HG03097 (cell line): Measurements from ENCODE around the gene ARHGAP27.
"Not testable (repeated sequence)": the region's sequence is repeated elsewhere in the genome, so short reads cannot be mapped to it uniquely, and the experiment has no call there.

Experiments used
- ATAC-seq: cut with Tn5 transposase; IDR thresholded peaks from one replicate; pipeline ENCODE4 v1.9.1; 2021; ENCODE audit not compliant: unreplicated experiment, low FRiP score

ARHGAP27 gene

GRCh38 chr17:45447650-45448049, 15.0 kb upstream of the ARHGAP27 start:
- not testable (repeated sequence) for ATAC-seq

GRCh38 chr17:45446872-45447625, 14.4 kb upstream of the ARHGAP27 start:
- ATAC-seq = not testable (repeated sequence)

DNA sequence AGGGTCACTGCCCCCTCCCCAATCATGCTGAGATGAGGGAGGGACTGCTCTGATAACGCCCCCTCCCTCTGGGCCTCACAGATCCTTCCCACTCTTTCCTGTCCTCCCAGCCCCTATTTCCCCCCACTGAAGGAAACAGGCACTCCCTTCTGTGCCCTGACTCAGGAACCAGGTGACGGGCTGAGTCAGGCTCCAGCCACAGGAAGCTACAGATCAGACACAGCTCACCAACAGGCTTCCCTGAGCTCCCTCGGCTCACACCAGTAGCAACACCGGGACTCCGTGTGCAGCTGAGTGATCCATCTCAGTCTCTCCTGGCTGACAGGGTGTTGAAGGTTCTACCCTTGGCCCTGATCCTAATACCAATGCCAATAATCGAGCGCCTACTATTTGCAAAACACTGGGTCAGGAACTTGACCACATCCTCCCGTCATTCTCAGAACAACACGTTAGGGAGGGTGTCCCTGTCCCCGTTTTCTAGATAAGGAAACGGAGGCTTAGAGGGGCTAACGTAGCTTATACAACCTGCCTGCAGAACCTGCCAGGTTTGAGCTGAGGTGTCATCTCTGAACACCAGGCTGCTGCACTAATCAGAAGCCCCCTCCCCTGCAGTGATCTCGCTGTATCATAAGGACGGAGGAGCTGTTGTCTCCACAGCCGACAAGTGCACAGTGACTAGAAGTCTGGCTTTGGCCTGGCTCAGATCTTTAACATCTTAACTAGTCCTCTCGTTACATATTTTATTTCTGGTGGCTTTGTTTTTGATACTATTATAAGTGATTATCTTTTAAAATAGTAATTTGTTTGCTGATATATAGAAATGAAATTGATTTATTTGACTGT, 13.5 kb upstream of the ARHGAP27 start:
- peak; percentile 41 for ATAC-seq

DNA sequence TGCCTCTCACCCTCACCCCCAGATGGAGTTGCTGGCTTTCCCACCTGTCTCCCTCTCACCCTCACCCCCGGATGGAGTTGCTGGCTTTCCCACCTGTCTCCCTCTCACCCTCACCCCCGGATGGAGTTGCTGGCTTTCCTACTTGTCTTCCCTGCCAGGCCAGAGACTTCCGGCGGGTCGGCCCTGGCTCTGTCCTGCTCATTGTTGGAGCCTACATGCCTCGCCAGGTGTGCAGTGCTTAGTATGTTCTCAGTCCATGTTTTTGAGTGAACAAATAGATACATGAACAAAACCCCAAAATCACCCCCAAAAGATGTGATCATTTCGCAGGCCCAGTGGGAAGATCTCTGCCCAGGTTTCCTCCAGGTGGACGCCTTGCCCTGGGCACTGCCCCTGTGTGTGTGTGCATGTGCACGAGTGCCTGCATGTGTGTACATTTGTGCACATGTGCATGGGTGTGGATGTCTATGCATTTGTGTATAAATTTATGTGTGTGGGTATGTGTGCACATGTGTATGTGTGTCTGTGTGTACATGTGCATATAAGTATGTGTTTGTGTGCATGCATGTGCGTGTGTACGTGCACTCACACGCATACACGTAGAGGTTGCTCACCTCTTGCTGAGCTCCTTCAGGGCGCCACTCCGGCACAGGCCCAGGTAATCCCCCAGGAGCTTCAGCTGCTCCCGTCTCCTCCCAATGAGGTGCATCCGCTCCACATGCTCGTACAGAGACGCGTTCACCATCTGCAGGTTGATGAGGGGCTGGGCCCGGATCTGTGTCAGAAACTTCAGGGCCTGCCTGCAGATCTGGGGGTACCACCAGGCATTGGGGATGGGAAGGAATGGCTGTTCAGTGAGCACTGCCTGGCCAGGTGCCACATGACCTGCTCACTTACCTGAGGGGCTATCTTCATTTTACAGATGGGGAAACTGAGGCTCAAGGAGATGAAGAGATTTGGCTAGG, 12.5 kb upstream of the ARHGAP27 start:
- not testable (repeated sequence) for ATAC-seq

GRCh38 chr17:45444301-45444700, 11.6 kb upstream of the ARHGAP27 start:
- not testable (repeated sequence) for ATAC-seq

DNA sequence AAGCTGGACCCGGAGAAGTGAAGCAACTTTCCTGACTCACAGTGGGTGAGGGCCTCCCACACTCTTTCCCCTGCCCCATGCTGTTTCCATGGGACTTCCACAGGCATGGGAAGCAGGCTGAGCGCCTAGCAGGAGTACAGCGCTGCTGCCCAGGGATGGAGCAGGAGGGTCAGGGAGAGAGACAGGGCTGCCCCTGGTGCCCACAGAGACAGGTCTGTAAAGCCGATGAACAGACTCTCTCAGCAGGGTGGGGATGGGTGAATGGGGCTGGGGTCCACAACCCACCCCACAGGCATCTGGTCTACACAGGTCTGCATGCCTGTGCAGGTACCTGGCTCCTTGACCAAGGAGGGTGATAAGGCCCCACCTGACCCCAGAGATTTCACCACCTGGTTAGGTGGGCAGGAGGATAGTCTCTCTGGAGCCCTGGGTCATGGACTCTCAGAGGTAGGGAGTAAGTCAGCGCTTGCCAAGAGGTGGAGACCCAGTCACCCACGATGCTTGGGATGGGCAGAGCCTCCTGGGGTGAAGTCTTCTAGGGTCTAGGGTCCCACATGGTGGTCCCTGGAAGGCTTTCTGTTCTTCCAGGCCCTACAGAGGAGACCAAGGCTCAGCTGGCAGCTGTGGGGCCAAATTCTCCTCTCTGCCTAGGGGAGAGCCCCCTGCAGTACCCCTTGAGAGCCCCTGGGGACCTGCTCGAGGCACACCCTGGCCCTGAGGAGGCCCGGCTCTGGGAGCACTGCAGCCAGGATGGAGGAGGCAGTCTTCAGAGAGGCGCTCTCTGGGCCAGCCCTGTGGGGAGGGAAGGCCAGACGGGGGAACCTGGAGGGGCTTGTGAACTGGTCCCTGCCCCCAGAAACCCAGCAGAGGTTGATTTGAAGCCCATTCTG, 10.9 kb upstream of the ARHGAP27 start:
- ATAC-seq = not testable (repeated sequence)

- no peak for ATAC-seq
These were observed 9.0 kb upstream of the ARHGAP27 start for GRCh38 chr17:45441526-45442310.

DNA sequence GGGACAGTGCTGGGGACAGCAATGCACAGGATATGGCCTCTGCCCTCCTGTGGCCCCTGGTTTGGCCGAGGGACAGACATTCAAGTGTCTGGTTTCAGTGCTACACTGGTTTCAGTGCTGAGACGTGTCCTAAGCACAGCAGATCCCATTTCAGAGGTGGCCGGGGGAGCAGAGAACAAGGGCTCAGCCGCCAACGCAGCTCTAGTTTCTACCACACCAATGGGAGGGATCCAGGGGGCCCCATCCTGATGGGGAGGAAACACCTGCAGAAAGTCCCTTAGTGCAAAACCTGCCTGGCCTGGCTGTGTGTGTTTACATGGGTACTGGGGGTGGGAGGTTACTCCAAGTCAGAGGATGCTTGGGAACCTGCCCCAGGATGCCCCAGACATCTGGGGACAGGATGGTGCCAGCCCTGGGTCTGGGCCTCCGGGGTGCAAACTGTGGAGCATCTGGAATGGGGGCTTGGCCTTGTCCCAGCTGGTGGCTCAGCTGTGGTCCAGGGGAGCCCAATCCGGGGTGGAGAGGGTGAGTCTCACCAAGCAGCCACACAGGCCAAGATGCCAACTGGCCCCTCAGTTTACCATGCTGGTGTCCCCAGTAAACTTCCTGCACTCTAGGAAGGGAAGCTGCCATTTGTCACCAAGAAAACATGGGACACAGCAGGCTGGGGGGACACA, 8.3 kb upstream of the ARHGAP27 start:
- ATAC-seq = peak; percentile 52

- ATAC-seq = no peak
These were observed 7.6 kb upstream of the ARHGAP27 start for GRCh38 chr17:45440161-45440778.

- ATAC-seq = no peak
These were observed 6.4 kb upstream of the ARHGAP27 start for GRCh38 chr17:45438931-45439610.

DNA sequence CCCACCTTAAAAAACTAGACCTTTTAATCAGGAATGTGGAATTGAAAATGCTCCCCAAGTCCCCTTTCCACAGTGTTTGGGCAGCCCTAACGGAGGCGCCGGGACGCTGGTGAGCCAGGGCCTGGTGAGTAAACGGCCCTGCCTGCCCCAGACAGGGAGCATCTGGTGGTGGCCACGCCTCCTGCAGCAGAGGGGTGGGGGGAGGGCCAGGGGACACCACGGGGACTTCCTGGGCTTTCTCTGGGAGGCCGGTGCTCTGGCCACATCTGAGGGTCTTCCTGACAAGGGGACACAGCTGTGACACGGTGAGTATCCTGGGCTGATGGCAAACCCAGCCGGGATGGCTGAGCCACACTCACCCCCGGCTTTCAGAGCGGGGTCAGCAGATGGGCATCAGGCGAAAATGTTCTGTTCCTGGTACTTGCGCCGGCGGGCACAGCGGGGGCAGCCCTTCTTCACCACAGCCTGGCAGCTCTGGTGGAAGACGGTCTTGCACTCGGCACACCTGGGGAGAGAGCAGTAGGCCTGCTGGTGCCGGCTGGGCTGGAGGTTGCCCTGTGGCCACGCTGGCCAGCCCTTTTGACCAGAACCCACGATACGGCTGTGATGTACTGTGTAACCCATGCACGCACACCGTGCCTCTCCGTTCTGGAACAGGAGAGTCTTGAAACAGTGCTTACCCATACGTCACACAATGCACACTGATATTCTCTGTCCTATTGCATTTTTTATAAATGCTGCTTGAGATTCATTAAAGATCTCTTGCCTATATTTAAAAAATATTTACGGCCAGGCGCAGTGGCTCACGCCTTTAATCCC, 5.0 kb upstream of the ARHGAP27 start:
- no peak for ATAC-seq

- ATAC-seq = no peak
These were observed 4.2 kb upstream of the ARHGAP27 start for GRCh38 chr17:45436625-45437464.

DNA sequence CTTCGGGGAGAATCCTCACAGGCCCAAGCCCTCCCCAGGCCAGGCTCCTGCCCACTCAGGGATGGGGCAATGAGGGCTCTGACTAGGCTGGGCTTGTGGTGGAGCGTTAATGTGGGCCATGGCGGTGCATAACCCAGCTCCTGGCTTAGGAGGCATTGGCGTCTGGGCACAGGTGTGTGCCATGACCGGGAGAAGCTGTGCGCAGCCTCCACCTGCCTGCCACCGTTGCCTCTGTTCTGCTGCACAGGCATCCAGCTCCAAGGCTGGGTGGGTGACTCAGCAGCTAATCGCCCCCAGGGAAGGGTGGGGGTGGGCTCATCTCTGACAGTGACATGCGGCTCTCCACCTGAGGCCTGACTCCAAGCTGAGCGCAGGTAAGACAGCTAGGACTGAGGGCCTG, 3.5 kb upstream of the ARHGAP27 start:
- ATAC-seq = no peak

DNA sequence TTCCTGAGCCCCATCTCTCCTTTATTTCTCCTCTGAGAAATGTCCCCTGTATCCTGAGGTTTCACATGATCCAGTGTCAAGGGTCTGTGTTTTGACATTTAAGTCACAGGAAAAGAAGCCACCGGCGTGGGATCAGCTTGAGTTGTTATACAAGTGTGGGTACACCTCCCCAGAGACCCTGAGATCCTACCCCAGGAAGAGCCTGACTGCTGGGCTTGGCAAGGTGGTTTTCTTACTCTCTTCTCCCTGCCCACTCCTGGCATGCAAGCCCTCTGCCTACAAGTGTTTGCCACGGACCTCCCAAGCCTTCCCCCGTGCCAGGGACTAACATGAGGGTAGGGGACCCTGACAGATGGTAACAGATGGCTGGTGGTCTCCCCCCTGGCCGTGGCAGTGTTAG, 2.8 kb upstream of the ARHGAP27 start:
- ATAC-seq = no peak

DNA sequence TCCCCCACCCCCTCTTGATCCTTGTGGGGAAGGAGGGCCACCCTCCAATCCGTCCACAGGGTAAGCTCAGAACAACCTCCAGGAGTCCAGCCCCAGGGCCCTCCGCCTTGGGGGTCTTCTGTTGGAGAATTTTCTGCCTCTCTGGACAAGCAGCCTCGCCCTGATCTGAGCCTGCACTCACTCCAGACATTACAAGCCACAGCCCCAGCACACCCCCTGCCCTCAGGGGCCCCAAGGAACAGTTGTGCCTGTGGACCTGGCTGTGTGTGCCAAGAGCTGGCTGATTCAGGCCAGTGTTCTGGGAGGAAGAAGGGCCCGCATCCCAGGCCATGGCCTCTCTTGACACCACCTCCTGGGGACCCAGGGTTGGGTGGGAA, 477 bp upstream of the ARHGAP27 start:
- no peak for ATAC-seq
